K562 (cell line): ENCODE measurements around the gene HEXIM1. TPM values are rescaled to one million over a fixed set of nuclear protein-coding genes. Genes with fewer than 3 reads are reported as not detected.

ENCODE experiments used
- ARNT ChIP-seq, 2 experiments: fragments of 450-650 bp; IDR thresholded peaks; 2 replicates each; pipeline ENCODE4 v1.6.1; 2016; ENCODE audit warnings: mild to moderate bottlenecking in 1 of 2
- CGGBP1 ChIP-seq: fragments of 250-450 bp; sonication (Bioruptor Pico); IDR thresholded peaks from 2 replicates; pipeline ENCODE4 v1.9.0; 2021; ENCODE audit warnings: mild to moderate bottlenecking
- CREB3 ChIP-seq: fragments of 450-650 bp; conservative IDR thresholded peaks from 2 replicates; pipeline ENCODE4 v1.6.1; 2016; ENCODE audit warnings: missing genetic modification characterization, low read depth, mild to moderate bottlenecking, missing compliant biosample characterization, moderate library complexity
- DMBX1 ChIP-seq: fragments of 250-450 bp; sonication (Bioruptor Pico); IDR thresholded peaks from 2 replicates; pipeline ENCODE4 v1.8.0; 2022; ENCODE audit warnings: inconsistent platforms, mild to moderate bottlenecking, moderate library complexity, borderline replicate concordance
- ELF4 ChIP-seq: fragments of 450-650 bp; formaldehyde crosslinking; IDR thresholded peaks from 2 replicates; pipeline ENCODE4 v1.4.0; 2022; ENCODE audit warnings: missing genetic modification characterization
- FOXP1 ChIP-seq: sonication (generic); formaldehyde crosslinking; IDR thresholded peaks from 2 replicates; pipeline ENCODE4 v1.8.0; 2022; ENCODE audit warnings: mild to moderate bottlenecking, missing genetic modification reagents
- HIVEP1 ChIP-seq: fragments of 250-450 bp; sonication (Bioruptor Pico); IDR thresholded peaks from 2 replicates; pipeline ENCODE4 v1.4.0; 2020; ENCODE audit warnings: mild to moderate bottlenecking
- HMG20B ChIP-seq: fragments of 250-450 bp; sonication (Bioruptor Pico); IDR thresholded peaks from 2 replicates; pipeline ENCODE4 v1.5.0; 2021; ENCODE audit warnings: mild to moderate bottlenecking
- IFI16 ChIP-seq: fragments of 250-450 bp; sonication (Bioruptor Pico); IDR thresholded peaks from 2 replicates; pipeline ENCODE4 v2.1.2; 2022; ENCODE audit warnings: mild to moderate bottlenecking, inconsistent platforms
- KDM2B ChIP-seq: fragments of 250-450 bp; sonication (Bioruptor Pico); IDR thresholded peaks from 2 replicates; pipeline ENCODE4 v1.8.0; 2021; ENCODE audit warnings: mild to moderate bottlenecking, moderate library complexity
- MCM2 ChIP-seq: fragments of 450-650 bp; IDR thresholded peaks from 2 replicates; pipeline ENCODE4 v1.6.1; 2017; ENCODE audit warnings: low read depth, mild to moderate bottlenecking
- MCM3 ChIP-seq: fragments of 450-650 bp; IDR thresholded peaks from 2 replicates; pipeline ENCODE4 v1.6.1; 2016
- NCOA4 ChIP-seq: fragments of 450-650 bp; IDR thresholded peaks from 2 replicates; pipeline ENCODE4 v1.6.1; 2018; ENCODE audit warnings: mild to moderate bottlenecking; ENCODE audit not compliant: partially characterized antibody
- PBX2 ChIP-seq, 2 experiments: IDR thresholded peaks in 1 of 2; conservative IDR thresholded peaks in 1 of 2; 2 replicates each; pipeline ENCODE4 v1.6.1; 2016; ENCODE audit warnings: low read depth in 2 of 2, mild to moderate bottlenecking in 1 of 2, missing compliant biosample characterization in 1 of 2, missing genetic modification characterization in 1 of 2, moderate library complexity in 1 of 2
- PCBP1 ChIP-seq: fragments of 200-400 bp; formaldehyde crosslinking; IDR thresholded peaks from 2 replicates; pipeline ENCODE4 v1.6.1; 2018; ENCODE audit warnings: mild to moderate bottlenecking, low read depth, low read length; ENCODE audit not compliant: poor library complexity, severe bottlenecking
- PTTG1 ChIP-seq: fragments of 450-650 bp; IDR thresholded peaks from 2 replicates; pipeline ENCODE4 v1.6.1; 2016; ENCODE audit warnings: low read depth, mild to moderate bottlenecking, missing genetic modification characterization, missing compliant biosample characterization
- SNAPC5 ChIP-seq: fragments of 250-450 bp; sonication (Bioruptor Pico); IDR thresholded peaks from 2 replicates; pipeline ENCODE4 v1.8.0; 2021; ENCODE audit warnings: moderate library complexity, mild to moderate bottlenecking, inconsistent platforms
- TCF3 ChIP-seq: sonication (generic); formaldehyde crosslinking; IDR thresholded peaks from 2 replicates; pipeline ENCODE4 v1.4.0; 2020; ENCODE audit warnings: mild to moderate bottlenecking, missing genetic modification reagents
- ZKSCAN1 ChIP-seq: fragments of 150-350 bp; IDR thresholded peaks from 2 replicates; pipeline ENCODE4 v1.6.1; 2016; ENCODE audit warnings: low read depth, low read length
- ZNF175 ChIP-seq: fragments of 200-800 bp; sonication (Bioruptor generic); IDR thresholded peaks from 2 replicates; pipeline ENCODE4 v1.6.1; 2016; ENCODE audit warnings: low read depth, mild to moderate bottlenecking, missing genetic modification characterization, missing compliant biosample characterization
- ZNF512 ChIP-seq: IDR thresholded peaks from 2 replicates; pipeline ENCODE4 v1.6.1; 2016; ENCODE audit warnings: missing genetic modification characterization, missing compliant biosample characterization
- polyA plus RNA-seq, 8 experiments: library from polyadenylated mRNA; depleted of rRNA in 4 of 8; stranded (reverse) in 5 of 8; unstranded in 3 of 8; fragments of >200 nt; fragmentation: Nextera tagmentation in 2 of 8; fragmentation: Illumina TruSeq in 1 of 8; extraction: Ambion mirVana in 2 of 8; extraction: Trizol in 1 of 8; gene quantifications; 2 replicates each; pipeline versions ENCODE4 v1.2.1 to v1.2.3, GENCODE V29; 2011 to 2014; ENCODE audit warnings: inconsistent platforms in 1 of 8, missing spikeins in 1 of 8
- total RNA-seq, 7 experiments: library from RNA; depleted of rRNA in 6 of 7; stranded (reverse); fragments of >200 nt in 6 of 7; fragmentation: Illumina TruSeq in 2 of 7; extraction: Trizol in 2 of 7; gene quantifications; 2 replicates each; pipeline versions ENCODE4 v1.2.1 to v1.2.3, GENCODE V29; 2011 to 2021; ENCODE audit warnings: low replicate concordance in 1 of 7

Gene HEXIM1
- total and polyA plus RNA-seq, 9 of the 15 experiments (the other 6 are each of a cell fraction or from before 2014, with no cell fraction given), result 1.4 to 28.3 (median 9.1) TPM

GRCh38 chr17:45148183-45149036 is at the start of gene HEXIM1 (continued):
- TF ChIP-seq MCM2, result peak; percentile 81; the same call in 1 of the 2 replicates
- TF ChIP-seq SNAPC5 (CRISPR knock-in tag), result no peak
- no peak for TF ChIP-seq PBX2 (CRISPR knock-in tag; IDR thresholded peaks at IDR 0.05; ENCODE audit: low read depth)
- TF ChIP-seq PBX2 (tag; conservative IDR thresholded peaks at IDR 0.05; ENCODE audit: low read depth), result no peak
- peak; percentile 41 for TF ChIP-seq FOXP1
- TF ChIP-seq CREB3 (tag), result no peak
- TF ChIP-seq ZKSCAN1, result no peak; the same call in 1 of the 2 replicates
- TF ChIP-seq ZNF175 (CRISPR knock-in tag), result peak; percentile 48; the same call in 1 of the 2 replicates
- no peak for TF ChIP-seq MCM3
- TF ChIP-seq PTTG1 (tag), result no peak
- no peak for TF ChIP-seq IFI16
- TF ChIP-seq HIVEP1 (CRISPR knock-in tag), result peak; percentile 55; the same call in 1 of the 2 replicates
- peak; percentile 100 for TF ChIP-seq ELF4 (CRISPR knock-in tag)
- TF ChIP-seq CGGBP1 (CRISPR knock-in tag), result peak; percentile 97
- 0 out of 2 replicates have a peak, but pooled peaks have one; percentile 18 for TF ChIP-seq TCF3 (CRISPR knock-in tag)
- TF ChIP-seq HMG20B (CRISPR knock-in tag), result peak; percentile 85; the same call in 1 of the 2 replicates
- TF ChIP-seq ZNF512, result no peak
- peak; percentile 63; the same call in 1 of the 2 replicates for TF ChIP-seq KDM2B (CRISPR knock-in tag)
- peak; percentile 77 for TF ChIP-seq PCBP1
- peak; percentile 45; the same call in 1 of the 2 replicates for TF ChIP-seq DMBX1 (CRISPR knock-in tag)
- peak; percentile 51 to 82; a peak in 3 of 4 replicates for TF ChIP-seq ARNT (IDR thresholded peaks at IDR 0.05)
- no peak for TF ChIP-seq NCOA4
